NB4 (cell line): ENCODE results near the gene BLVRB.
"Not testable (repeated sequence)": the region's sequence is repeated elsewhere in the genome, so short reads cannot be mapped to it uniquely, and the experiment has no call there.

Source experiments
- CTCF ChIP-seq: IDR thresholded peaks from one replicate; pipeline ENCODE4 v1.5.1; 2012; ENCODE audit warnings: low read depth, low read length
- MAX ChIP-seq: IDR thresholded peaks from 2 replicates; pipeline ENCODE4 v1.6.1; 2011; ENCODE audit warnings: low read depth, low read length

- not testable (repeated sequence) for TF ChIP-seq MAX, CTCF
Measured at GRCh38 chr19:40500678-40501530, 35.4 kb upstream of the BLVRB start.
